Measurements from ENCODE around the gene KDM1B.

Gene KDM1B

GRCh38 chr6:18265787-18266522, 110.7 kb downstream of the KDM1B start:
- peak; percentile 20 for DNase-seq

- no peak for DNase-seq
Observed at GRCh38 chr6:18266523-18266912, 111.3 kb downstream of the KDM1B start.

GRCh38 chr6:18268066-18268465, 112.8 kb downstream of the KDM1B start:
- DNase-seq: no peak

GRCh38 chr6:18269253-18269652, 114.0 kb downstream of the KDM1B start:
- DNase-seq: peak; percentile 86

GRCh38 chr6:18269717-18270116, 114.5 kb downstream of the KDM1B start:
- no peak for DNase-seq

- DNase-seq: no peak
Observed at GRCh38 chr6:18270216-18270615, 115.0 kb downstream of the KDM1B start.
